Effector memory CD4-positive, alpha-beta T cell (primary cell): ENCODE measurements around the gene LGSN.
"Not testable (repeated sequence)": the region's sequence is repeated elsewhere in the genome, so short reads cannot be mapped to it uniquely, and the experiment has no call there.

Source experiments
- DNase-seq, 3 donors: peaks; one replicate each; pipeline ENCODE4 v3.0.0-alpha.2; 2020
- H3K27ac ChIP-seq: 2 replicates; pipeline ENCODE4 v1.7.0; 2013; ENCODE audit warnings: mild to moderate bottlenecking, low read length, moderate library complexity; ENCODE audit not compliant: insufficient read depth, poor library complexity, severe bottlenecking
- H3K27me3 ChIP-seq: replicated peaks from 2 replicates; pipeline ENCODE4 v1.7.0; 2013; ENCODE audit warnings: mild to moderate bottlenecking, low read length; ENCODE audit not compliant: insufficient read depth, control insufficient read depth, poor library complexity, severe bottlenecking
- H3K36me3 ChIP-seq: 2 replicates; pipeline ENCODE4 v1.7.0; 2013; ENCODE audit warnings: mild to moderate bottlenecking, low read length, moderate library complexity; ENCODE audit not compliant: control insufficient read depth, insufficient read depth
- H3K4me1 ChIP-seq: 2 replicates; pipeline ENCODE4 v1.7.0; 2013; ENCODE audit warnings: low read length, mild to moderate bottlenecking; ENCODE audit not compliant: control insufficient read depth, insufficient read depth, poor library complexity, severe bottlenecking
- H3K4me3 ChIP-seq: 2 replicates; pipeline ENCODE4 v1.7.0; 2013; ENCODE audit warnings: low read length, low read depth, mild to moderate bottlenecking; ENCODE audit not compliant: insufficient read depth, poor library complexity, severe bottlenecking
- H3K9me3 ChIP-seq: 2 replicates; pipeline ENCODE4 v1.7.0; 2013; ENCODE audit warnings: mild to moderate bottlenecking, low read length, moderate library complexity; ENCODE audit not compliant: control insufficient read depth

Gene LGSN

GRCh38 chr6:63278916-63279315 lies 40.9 kb downstream of the LGSN start:
- no peaks in the 10 kb centered on the region for H3K36me3 ChIP-seq
- H3K4me1 ChIP-seq: no peaks in the 10 kb centered on the region
- no peaks in the 10 kb centered on the region for H3K27me3 ChIP-seq
- H3K27ac ChIP-seq: no peak overlapping the region
- no peak for DNase-seq
- no peak overlapping the region for H3K4me3 ChIP-seq
- H3K9me3 ChIP-seq: no peaks in the 10 kb centered on the region

- H3K27me3 ChIP-seq: no peaks in the 10 kb centered on the region
- no peak overlapping the region for H3K27ac ChIP-seq
- H3K9me3 ChIP-seq: no peaks in the 10 kb centered on the region
- H3K4me1 ChIP-seq: no peaks in the 10 kb centered on the region
- no peak for DNase-seq
- no peak overlapping the region for H3K4me3 ChIP-seq
- H3K36me3 ChIP-seq: no peaks in the 10 kb centered on the region
Measured at GRCh38 chr6:63275953-63276352, 43.8 kb downstream of the LGSN start.

GRCh38 chr6:63274795-63275430 lies 44.9 kb downstream of the LGSN start:
- H3K36me3 ChIP-seq, H3K4me3 ChIP-seq, H3K27me3 ChIP-seq, H3K9me3 ChIP-seq, H3K27ac ChIP-seq, H3K4me1 ChIP-seq, DNase-seq: not testable (repeated sequence)

GRCh38 chr6:63272397-63272796 lies 47.4 kb downstream of the LGSN start:
- no peaks in the 10 kb centered on the region for H3K27me3 ChIP-seq
- H3K4me3 ChIP-seq: no peak overlapping the region

GRCh38 chr6:63269470-63269869 lies 50.3 kb downstream of the LGSN start:
- no peaks in the 10 kb centered on the region for H3K9me3 ChIP-seq
- H3K36me3 ChIP-seq: no peaks in the 10 kb centered on the region
- H3K4me1 ChIP-seq: no peaks in the 10 kb centered on the region
- no peak for DNase-seq
- H3K4me3 ChIP-seq: no peak overlapping the region
- no peak overlapping the region for H3K27ac ChIP-seq
- no peaks in the 10 kb centered on the region for H3K27me3 ChIP-seq

More at GRCh38 chr6:63272397-63272796, 47.4 kb downstream of the LGSN start:
- Histone ChIP-seq H3K36me3 (no peaks in the 10 kb centered on the region), H3K27ac (no peak overlapping the region), H3K9me3 (no peaks in the 10 kb centered on the region), H3K4me1 (no peaks in the 10 kb centered on the region)
- no peak for DNase-seq

- no peak overlapping the region for H3K4me3 ChIP-seq
- H3K9me3 ChIP-seq: no peaks in the 10 kb centered on the region
- no peaks in the 10 kb centered on the region for H3K27me3 ChIP-seq
- no peak for DNase-seq
- H3K27ac ChIP-seq: no peak overlapping the region
- no peaks in the 10 kb centered on the region for H3K4me1 ChIP-seq
- no peaks in the 10 kb centered on the region for H3K36me3 ChIP-seq
Measured at GRCh38 chr6:63268574-63268973, 51.2 kb downstream of the LGSN start.

GRCh38 chr6:63267828-63268227 lies 52.0 kb downstream of the LGSN start:
- DNase-seq: no peak
- H3K27me3 ChIP-seq: no peaks in the 10 kb centered on the region
- H3K9me3 ChIP-seq: no peaks in the 10 kb centered on the region
- H3K27ac ChIP-seq: no peak overlapping the region
- H3K36me3 ChIP-seq: no peaks in the 10 kb centered on the region
- no peak overlapping the region for H3K4me3 ChIP-seq
- no peaks in the 10 kb centered on the region for H3K4me1 ChIP-seq

- H3K4me1 ChIP-seq: no peaks in the 10 kb centered on the region
- H3K9me3 ChIP-seq: no peaks in the 10 kb centered on the region
- H3K27me3 ChIP-seq: no peaks in the 10 kb centered on the region
- no peak for DNase-seq
- H3K4me3 ChIP-seq: no peak overlapping the region
- no peaks in the 10 kb centered on the region for H3K36me3 ChIP-seq
- H3K27ac ChIP-seq: no peak overlapping the region
Measured at GRCh38 chr6:63267046-63267445, 52.7 kb downstream of the LGSN start.

- H3K9me3 ChIP-seq: no peaks in the 10 kb centered on the region
- H3K27ac ChIP-seq: no peak overlapping the region
- no peak overlapping the region for H3K4me3 ChIP-seq
- no peak for DNase-seq
- H3K36me3 ChIP-seq: no peaks in the 10 kb centered on the region
- H3K4me1 ChIP-seq: no peaks in the 10 kb centered on the region
- H3K27me3 ChIP-seq: no peaks in the 10 kb centered on the region
Measured at GRCh38 chr6:63263444-63263843, 56.3 kb downstream of the LGSN start.

GRCh38 chr6:63261820-63262219 lies 58.0 kb downstream of the LGSN start:
- no peaks in the 10 kb centered on the region for H3K9me3 ChIP-seq
- H3K36me3 ChIP-seq: no peaks in the 10 kb centered on the region
- DNase-seq: no peak
- no peaks in the 10 kb centered on the region for H3K27me3 ChIP-seq
- H3K4me1 ChIP-seq: no peaks in the 10 kb centered on the region
- no peak overlapping the region for H3K4me3 ChIP-seq
- no peak overlapping the region for H3K27ac ChIP-seq
